GM19467 (cell line): Measurements from ENCODE around the gene SOX8.
"Not testable (repeated sequence)": the region's sequence is repeated elsewhere in the genome, so short reads cannot be mapped to it uniquely, and the experiment has no call there.

ENCODE experiments used
- ATAC-seq: cut with Tn5 transposase; IDR thresholded peaks from one replicate; pipeline ENCODE4 v1.9.1; 2021; ENCODE audit warnings: mild to moderate bottlenecking, moderate library complexity; ENCODE audit not compliant: unreplicated experiment

The SOX8 gene

GRCh38 chr16:1021553-1022160 lies 40.1 kb downstream of the SOX8 start:
- ATAC-seq, result no peak

GRCh38 chr16:1022466-1022865 lies 40.9 kb downstream of the SOX8 start:
- ATAC-seq, result no peak

- no peak for ATAC-seq
Measured at GRCh38 chr16:1024138-1024537, 42.6 kb downstream of the SOX8 start.

GRCh38 chr16:1025183-1025809 lies 43.7 kb downstream of the SOX8 start:
- ATAC-seq, result not testable (repeated sequence)

- no peak for ATAC-seq
Measured at GRCh38 chr16:1026057-1026783, 44.6 kb downstream of the SOX8 start.

GRCh38 chr16:1026784-1027500 lies 45.4 kb downstream of the SOX8 start:
- no peak for ATAC-seq

- no peak for ATAC-seq
Measured at GRCh38 chr16:1027501-1027815, 45.9 kb downstream of the SOX8 start.

GRCh38 chr16:1028056-1028455 lies 46.5 kb downstream of the SOX8 start:
- no peak for ATAC-seq

- ATAC-seq, result no peak
Measured at GRCh38 chr16:1028524-1029258, 47.1 kb downstream of the SOX8 start.

- ATAC-seq, result no peak
Measured at GRCh38 chr16:1029259-1029545, 47.6 kb downstream of the SOX8 start.

GRCh38 chr16:1030473-1030901 lies 48.9 kb downstream of the SOX8 start:
- ATAC-seq, result no peak

- ATAC-seq, result no peak
Measured at GRCh38 chr16:1031666-1032065, 50.1 kb downstream of the SOX8 start.

- no peak for ATAC-seq
Measured at GRCh38 chr16:1032607-1033006, 51.0 kb downstream of the SOX8 start.

GRCh38 chr16:1033128-1033679 lies 51.6 kb downstream of the SOX8 start:
- no peak for ATAC-seq

- no peak for ATAC-seq
Measured at GRCh38 chr16:1034230-1035065, 52.9 kb downstream of the SOX8 start.

- no peak for ATAC-seq
Measured at GRCh38 chr16:1035066-1035415, 53.5 kb downstream of the SOX8 start.

- no peak for ATAC-seq
Measured at GRCh38 chr16:1036166-1036565, 54.6 kb downstream of the SOX8 start.
